ENCODE data around the gene FCAMR.

Gene FCAMR

GRCh38 chr1:206952171-206952570 lies 18.1 kb downstream of the FCAMR start:
- TF ChIP-seq CTCF (IDR thresholded peaks at IDR 0.05; ENCODE audit: low read depth, low read length) = no peak
- H3K4me3 ChIP-seq (ENCODE audit: low read depth, low read length) = no peak overlapping the region

- no peak for TF ChIP-seq CTCF (IDR thresholded peaks at IDR 0.05; ENCODE audit: low read depth, low read length)
- no peak overlapping the region for H3K4me3 ChIP-seq (ENCODE audit: low read depth, low read length)
Observed at GRCh38 chr1:206951318-206952100, 18.8 kb downstream of the FCAMR start.

GRCh38 chr1:206949641-206950040 lies 20.6 kb downstream of the FCAMR start:
- TF ChIP-seq CTCF (IDR thresholded peaks at IDR 0.05; ENCODE audit: low read depth, low read length) = no peak
- H3K4me3 ChIP-seq (ENCODE audit: low read depth, low read length) = no peak overlapping the region

- H3K4me3 ChIP-seq (ENCODE audit: low read depth, low read length) = no peak overlapping the region
- TF ChIP-seq CTCF (IDR thresholded peaks at IDR 0.05; ENCODE audit: low read depth, low read length) = no peak
Observed at GRCh38 chr1:206949208-206949607, 21.1 kb downstream of the FCAMR start.

- no peak for TF ChIP-seq CTCF (IDR thresholded peaks at IDR 0.05; ENCODE audit: low read depth, low read length)
- no peak overlapping the region for H3K4me3 ChIP-seq (ENCODE audit: low read depth, low read length)
Observed at GRCh38 chr1:206947255-206947654, 23.0 kb downstream of the FCAMR start.

- TF ChIP-seq CTCF (IDR thresholded peaks at IDR 0.05; ENCODE audit: low read depth, low read length) = no peak
- H3K4me3 ChIP-seq (ENCODE audit: low read depth, low read length) = no peak within 1 kb of the TSS
Observed at GRCh38 chr1:206946261-206946660, 24.0 kb downstream of the FCAMR start, which contains the start of gene PIGR. Gene PIGR, minus strand, starts transcription at chr1:206946466. Its CDS starts 5,935 bp downstream, at chr1:206940531.

GRCh38 chr1:206945779-206946178 lies 24.5 kb downstream of the FCAMR start:
- H3K4me3 ChIP-seq (ENCODE audit: low read depth, low read length) = no peak overlapping the region
- no peak for TF ChIP-seq CTCF (IDR thresholded peaks at IDR 0.05; ENCODE audit: low read depth, low read length)

Measured in WI38 (cell line).